HG03442 (cell line): ENCODE data around the gene LMO2.
"Not testable (repeated sequence)": the region's sequence is repeated elsewhere in the genome, so short reads cannot be mapped to it uniquely, and the experiment has no call there.

Experiments
- ATAC-seq: cut with Tn5 transposase; IDR thresholded peaks from one replicate; pipeline ENCODE4 v1.9.1; 2021; ENCODE audit warnings: mild to moderate bottlenecking, moderate library complexity; ENCODE audit not compliant: unreplicated experiment

Gene LMO2

DNA sequence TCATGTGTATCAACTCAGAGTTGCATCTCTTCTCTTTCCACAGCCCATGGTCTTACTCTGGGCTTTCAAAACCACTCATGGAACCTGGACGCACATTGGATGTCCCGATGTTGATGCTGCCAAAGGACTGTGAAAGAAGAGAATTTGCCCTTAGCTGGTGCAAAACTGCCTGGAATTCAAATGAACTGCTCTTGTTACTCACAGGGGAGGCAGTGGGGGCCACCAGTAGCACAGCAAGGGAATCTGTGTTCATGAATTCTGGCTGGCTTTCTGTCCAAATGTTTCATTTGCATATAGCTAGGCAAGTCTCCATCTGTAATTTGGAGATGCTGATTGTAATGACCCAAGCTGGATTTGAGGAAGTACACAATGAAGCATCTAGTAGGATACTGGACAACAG lies 24.9 kb downstream of the LMO2 start:
- ATAC-seq: no peak

DNA sequence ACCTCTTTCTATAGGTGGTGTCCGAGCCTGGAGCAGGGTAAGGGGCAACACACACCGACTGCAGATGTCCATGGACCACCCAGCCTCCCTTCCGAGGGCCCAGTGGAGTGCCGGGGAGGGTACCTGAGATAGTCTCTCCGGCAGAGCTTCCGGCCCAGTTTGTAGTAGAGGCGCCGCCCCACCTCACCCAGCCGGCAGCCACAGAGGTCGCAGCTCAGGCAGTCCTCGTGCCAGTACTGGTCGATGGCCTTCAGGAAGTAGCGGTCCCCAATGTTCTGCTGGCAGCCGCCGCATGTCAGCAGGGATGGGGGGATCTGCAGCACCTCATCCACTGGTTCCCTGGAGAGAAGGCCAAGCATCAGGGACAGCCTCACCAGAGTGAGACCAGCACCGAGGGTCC lies 27.4 kb downstream of the LMO2 start:
- no peak for ATAC-seq

DNA sequence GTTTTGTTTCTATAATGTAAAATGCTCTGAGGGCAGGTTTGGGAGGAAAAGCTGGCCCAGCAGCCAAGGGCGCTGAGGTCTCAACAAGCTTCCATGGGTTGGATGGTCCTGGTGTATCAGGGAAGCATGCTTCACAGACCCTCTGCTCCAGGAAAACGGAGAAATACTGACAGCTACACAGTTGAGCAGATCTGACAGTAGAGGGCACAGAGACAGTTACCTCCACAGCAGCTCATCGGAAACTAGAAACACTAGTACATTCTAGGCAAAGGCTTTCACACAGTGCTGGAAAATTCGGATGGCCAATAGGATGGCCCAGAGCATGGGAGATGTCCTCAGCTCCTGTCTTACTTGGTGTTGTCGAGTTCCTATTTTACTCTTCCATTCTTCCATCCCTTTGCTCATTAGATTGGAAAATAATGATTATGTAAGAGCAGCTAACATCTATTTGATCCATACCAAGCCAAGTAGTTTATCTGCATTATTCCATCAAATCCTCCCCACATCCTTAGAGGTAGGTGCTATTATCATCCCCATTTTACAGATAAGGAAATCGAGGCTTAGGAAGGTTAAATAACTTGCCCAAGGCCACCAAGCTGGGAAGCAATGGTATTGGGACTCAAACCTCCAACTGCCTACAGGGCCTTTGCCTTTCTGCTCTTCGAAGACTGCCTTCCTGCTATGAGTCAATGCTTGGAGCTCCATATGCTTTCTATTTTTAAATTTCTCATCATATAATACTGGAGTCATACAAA lies 28.3 kb downstream of the LMO2 start:
- no peak for ATAC-seq

DNA sequence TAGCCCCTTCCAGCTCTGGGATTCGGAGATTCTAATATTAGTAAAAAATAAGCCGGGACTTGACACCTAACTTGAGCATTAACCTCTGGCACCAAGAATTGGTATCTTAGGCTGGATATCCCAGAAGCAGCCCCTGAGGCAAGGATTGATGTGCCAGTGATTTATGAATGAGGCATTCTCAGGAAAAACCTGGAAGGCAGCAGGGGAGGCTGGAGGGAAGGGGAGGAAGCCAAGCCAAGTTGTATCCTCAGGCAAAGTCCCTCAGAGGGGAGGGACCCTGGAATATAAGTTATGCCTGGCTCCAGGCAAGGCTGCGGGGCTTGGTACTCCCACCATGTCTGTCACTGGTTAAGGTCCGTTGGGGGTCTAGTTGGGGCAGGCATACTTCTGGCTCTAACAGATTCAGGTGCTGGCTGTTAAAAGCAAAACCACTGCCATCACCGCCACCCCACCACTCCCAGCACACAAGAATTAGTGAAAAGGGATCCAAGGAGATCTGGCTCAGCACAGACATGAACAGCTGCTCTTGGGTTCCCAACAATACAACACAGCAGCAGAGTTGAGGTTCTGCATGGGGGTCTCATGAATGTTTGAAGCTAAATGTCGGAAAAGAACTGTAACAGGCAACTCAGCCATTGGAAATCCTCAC lies 29.8 kb downstream of the LMO2 start:
- no peak for ATAC-seq

DNA sequence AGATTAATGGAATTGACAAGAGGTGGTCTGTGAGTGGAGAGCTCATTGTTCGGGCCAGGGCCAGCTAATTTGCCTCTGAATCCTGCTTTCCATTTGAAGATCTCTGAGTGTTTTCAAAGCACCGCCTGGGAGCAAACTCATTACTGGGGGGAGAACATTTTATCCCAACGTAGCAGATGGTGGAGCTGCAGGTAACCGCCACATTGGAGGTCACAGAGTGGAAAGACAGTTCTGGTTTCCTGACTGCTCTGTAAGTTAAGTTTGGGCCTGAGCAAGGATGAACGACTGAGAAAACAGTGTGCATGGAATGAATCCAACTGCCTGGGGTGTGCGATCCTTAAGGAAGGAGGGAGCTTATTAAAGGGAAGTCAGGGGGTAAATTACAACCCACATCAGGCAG lies 30.5 kb downstream of the LMO2 start:
- no peak for ATAC-seq

DNA sequence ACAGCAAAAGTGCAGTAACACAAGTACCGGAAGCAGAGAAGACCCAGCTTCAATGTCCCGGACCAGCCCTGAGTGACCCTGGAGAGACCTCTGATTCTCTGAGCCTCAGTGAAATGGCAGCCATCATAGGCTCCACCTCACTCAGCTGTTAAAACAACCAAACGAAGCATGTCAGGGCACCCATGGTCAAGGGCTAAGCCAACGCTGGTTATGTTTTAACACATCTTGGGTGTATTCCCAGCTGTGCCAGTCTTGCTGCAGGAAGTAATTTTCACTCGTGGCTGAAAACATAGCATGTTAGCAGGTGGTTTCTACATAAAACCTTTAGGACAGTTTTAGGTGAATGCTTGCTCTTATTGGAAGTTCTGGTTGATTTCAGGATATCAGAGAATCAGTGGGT lies 30.9 kb downstream of the LMO2 start:
- no peak for ATAC-seq

DNA sequence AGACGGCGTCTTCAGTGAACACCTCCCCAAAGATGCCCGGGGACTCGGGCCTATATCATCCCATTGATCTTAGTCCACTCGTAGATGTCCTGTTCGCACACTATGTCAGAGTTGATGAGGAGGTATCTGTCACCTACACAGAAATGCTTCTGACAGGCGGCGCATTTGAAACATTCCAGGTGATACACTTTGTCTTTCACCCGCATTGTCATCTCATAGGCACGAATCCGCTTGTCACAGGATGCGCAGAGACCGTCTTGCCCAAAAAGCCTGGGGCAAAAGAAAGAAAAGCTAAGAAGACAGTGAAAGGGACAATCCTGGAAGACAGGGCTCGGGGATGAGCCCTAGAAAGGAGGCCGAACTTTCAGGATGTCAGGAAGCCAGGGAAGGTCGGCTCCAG lies 32.6 kb downstream of the LMO2 start:
- ATAC-seq: no peak

DNA sequence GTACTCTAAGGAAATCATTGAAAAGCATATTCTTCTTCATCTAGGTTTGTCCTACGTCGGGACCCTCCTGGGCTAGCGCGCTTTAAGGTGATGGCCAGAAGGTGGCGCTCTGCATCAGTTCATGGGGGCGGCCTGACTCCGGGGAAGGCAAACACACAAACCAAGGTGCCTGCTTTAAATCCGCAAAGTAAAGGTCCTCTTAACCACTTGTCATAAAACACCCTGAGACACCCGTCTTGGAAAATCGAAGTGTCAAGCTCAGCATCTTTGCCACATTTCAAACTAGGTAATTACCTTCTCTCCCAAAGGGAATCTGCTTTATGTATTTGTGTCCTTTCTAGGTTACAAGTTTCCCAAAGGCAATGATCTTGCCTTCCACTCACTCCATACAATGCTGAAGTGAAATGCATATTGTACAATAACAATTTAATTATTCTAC lies 33.9 kb downstream of the LMO2 start:
- peak; percentile 57 for ATAC-seq

DNA sequence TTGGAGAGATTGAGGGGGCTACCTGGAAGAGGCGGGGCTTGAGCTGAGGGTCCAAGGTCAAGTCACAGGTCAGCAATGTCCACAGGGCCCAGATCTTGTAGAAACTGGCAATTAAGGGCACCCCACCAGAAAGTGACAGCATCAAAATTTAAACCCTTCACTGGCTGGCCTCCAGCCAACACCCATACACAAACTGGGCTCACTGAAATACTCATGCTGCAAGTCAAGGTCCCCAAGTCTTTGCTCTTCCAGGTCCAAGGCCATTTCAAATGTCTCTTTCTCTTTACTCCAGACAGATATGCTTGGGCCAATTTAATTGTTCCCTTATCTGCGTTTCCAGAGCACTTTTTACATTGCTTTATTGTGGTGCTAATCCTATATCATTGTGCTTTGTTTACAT lies 36.4 kb downstream of the LMO2 start:
- no peak for ATAC-seq

DNA sequence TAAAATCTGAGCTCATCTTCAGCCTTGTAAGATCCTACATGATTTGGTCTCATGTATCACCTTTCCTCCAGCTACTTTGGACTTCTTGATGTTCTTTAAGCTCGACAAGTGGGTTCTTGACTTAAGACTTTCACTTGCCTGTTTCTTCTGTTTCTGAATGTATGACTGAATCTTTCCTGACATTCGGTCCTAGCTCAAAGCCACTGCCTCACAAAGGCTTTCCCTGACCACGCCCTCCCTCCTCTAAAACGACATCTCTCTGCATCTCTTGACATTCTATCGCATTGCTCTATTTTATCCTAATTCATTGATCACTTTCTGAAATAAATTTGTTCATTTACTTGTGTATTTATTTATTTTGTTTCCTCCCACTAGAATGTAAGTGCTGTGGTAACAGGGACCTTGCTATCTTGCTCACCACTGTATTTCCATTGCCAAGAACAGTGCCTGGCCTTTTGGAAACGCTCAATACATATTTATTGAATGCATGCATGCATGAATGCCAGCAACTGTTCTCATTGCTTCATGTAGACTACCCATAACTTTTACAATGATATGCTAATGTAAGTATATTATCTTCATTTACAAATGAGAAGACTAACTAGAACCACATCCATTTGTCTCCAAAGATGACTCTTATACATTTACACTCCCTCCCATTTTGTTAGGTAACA lies 43.0 kb downstream of the LMO2 start:
- ATAC-seq: no peak

DNA sequence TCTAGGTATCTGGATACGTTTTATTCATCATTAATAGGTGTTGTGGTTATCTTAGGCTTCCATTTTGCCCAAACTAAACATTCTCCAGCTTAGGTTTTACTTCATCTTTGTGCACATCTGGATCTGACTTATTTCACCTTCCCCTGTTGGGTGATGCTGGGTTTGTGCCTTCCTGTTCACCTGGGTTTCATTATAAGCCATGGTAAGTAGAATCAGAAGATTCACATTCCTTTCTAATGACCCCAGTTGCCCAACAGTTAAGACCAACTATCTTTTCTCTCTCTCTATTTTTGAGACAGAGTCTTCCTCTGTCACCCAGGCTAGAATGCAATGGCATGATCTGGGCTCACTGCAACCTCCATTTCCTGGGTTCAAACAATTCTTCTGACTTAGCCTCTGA lies 44.6 kb downstream of the LMO2 start:
- no peak for ATAC-seq

DNA sequence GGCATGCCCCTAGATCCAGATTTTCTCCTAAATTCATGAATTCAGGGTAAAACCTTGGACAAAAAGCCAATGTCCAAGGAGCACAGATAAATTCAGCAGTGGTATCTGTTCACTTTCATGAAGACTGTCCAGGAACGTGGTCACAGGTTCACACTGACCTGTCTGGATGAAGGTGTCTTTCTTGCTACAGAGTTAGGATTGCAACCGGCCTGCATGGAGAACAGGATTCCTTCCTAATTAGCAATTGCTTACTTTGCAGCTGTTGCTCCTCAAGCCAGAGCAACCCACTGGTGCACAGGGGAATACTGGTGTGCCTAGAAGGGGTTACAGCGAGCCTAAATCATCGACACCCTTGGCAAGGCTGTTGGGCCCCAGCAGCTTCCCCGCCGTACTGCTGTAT lies 47.6 kb downstream of the LMO2 start:
- ATAC-seq: no peak

DNA sequence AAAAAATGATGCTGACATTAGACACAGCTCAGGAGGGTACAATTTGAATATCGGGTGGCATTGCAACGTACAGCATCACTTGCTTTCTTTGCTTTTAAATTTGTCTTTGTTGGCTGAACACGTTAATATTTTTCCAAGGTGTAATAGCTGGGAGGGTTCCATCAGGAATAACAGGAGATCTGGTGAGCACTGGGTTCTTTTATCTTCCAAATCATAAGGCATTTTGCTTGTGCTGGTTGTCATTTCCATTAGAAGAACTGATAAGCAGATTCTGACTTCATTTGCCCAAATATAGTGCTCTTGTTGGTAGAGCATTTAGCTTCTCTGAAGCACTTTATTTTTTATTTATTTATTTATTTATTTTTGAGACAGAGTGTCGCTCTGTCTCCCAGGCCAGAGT lies 48.9 kb downstream of the LMO2 start:
- ATAC-seq: no peak

DNA sequence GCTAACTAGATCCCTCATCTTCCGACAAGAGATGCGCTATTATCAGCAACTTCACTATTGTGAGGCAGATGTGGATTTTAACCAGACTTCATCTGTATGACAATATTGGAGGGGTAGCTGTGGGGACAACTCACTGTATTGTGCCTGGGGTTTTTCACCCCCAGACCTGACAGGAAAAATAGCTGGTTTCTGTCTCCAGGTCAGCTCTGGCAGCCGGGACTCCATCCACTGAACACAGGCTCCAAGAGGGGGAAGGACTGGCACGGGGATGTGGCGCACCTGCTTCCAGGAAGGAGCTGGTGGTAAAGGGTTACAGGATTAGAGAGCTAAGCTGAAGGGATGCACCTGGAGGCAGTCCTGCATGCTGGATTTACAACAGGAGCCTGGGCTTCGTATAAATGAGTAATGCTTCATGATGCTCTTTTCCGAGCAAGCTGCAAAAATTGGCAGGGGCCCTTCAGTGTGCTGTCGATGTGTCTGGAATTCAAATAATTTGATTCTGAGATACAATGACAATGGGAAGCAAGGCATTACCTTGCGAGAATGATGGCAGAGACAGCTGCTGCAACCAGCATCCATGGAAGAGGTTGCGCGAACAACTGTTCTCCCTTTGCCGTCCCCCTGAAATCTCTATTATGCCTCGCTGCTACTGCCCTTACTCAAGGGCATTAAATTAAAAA lies 49.5 kb downstream of the LMO2 start:
- no peak for ATAC-seq

DNA sequence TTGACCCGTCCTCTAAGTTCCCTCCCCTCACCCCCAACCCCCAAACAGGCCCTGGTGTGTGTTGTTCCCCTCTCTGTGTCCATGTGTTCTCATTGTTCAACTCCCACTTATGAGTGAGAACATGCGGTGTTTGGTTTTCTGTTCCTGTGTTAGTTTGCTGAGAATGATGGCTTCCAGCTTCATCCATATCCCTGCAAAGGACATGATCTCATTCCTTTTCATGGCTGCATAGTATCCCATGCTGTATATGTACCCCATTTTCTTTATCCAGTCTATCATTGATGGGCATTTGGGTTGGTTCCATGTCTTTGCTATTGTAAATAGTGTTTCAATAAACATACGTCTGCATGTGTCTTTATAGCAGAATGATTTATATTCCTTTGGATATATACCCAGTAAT lies 53.6 kb downstream of the LMO2 start:
- not testable (repeated sequence) for ATAC-seq

DNA sequence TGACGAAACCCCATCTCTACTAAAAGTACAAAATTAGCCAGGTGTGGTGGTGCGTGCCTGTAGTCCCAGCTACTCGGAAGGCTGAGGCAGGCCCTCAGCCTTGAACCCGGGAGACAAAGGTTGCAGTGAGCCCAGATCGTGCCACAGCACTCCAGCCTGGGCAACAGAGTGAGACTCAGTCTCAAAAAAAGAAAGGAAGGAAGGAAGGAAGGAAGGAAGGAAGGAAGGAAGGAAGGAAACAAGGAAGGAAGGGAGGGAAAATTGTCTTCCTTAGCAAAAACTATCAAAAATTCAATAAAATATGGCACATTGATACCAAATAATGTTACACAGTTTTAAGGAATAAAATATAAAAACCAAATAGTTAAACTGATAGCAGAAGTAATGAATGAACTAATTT lies 54.5 kb downstream of the LMO2 start:
- not testable (repeated sequence) for ATAC-seq

DNA sequence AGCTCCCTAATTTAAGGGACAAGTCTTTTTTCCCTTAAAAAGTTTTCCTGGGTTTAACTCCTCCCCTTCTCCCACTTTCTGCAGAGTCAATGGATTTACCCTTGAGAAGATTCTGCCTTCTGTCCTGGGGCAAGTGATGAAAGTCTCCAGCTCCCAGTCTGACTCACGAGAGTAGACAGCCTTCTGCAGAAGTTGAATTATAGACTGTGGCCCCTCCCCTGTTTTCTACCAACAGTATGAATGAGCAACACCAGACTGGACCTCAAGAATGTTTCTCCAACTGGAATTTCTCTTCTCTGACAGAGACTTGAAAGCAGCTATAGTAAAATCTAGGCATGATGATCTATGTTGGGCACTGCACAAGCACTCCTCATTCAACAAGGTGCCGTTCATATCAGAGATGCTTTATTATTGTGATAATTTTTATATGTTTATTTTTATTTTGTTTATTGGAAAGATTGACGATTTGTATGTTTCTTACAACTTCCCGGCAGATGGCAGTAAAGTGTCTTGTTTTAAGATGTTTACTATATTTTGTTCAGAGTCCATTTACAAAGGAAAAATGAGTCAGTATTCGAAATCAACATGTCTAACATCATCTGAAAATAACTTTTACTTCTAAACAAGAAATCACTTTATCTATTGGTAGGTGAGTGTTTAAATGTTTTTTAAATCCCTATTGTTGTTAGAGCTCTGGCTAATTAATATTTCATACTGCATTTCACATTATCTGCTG lies 56.6 kb downstream of the LMO2 start:
- no peak for ATAC-seq

DNA sequence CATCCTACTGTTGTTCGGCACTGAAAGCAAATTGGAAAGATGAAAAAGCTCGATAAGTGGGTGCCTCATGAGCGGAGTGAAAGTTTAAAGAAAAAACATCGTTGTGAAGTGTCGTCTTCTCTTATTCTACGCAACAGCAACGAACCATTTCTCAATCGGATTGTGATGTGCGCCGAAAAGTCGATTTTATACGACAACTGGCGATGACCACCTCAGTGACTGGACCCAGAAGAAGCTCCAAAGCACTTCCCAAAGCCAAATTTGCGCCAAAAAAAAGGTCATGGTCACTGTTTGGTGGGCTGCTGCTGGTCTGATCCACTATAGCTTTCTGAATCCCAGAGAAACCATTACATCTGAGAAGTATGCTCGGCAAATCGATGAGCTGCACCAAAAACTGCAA lies 59.2 kb downstream of the LMO2 start:
- ATAC-seq: no peak

DNA sequence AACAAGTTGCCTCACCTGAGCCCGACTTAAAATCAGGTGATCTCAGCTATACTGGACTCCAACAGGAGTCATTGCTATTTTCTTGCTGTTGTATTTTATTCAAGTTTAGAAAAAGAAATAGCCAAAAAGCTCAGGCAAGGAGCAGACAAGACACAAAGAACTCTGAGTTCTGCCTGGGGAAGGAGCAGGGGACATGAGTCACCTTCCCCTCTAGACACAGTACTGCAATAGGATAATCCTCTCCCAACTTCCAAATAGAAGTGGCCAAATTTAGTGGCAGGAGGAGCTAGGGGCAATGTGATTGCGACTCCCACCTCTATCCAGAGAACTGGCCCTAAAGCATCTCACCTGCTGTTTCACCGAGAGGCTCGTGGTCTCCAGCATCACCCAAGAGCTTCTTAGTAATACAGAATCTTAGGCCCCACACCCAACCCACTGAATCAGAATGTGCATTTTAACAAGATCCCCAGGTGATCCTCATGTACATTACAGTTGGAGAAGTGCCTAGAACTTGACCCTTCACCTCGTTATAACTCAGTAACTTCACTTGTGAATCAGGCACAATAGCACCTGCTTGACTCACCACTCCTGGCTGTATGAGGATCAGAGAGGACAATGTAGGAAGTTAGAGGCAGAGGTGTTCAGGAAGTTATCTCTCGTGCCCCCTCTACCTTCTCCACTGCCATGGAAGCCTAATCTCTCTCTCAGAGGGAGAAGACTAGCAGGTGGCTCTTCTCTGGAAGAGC lies 60.8 kb downstream of the LMO2 start:
- no peak for ATAC-seq

DNA sequence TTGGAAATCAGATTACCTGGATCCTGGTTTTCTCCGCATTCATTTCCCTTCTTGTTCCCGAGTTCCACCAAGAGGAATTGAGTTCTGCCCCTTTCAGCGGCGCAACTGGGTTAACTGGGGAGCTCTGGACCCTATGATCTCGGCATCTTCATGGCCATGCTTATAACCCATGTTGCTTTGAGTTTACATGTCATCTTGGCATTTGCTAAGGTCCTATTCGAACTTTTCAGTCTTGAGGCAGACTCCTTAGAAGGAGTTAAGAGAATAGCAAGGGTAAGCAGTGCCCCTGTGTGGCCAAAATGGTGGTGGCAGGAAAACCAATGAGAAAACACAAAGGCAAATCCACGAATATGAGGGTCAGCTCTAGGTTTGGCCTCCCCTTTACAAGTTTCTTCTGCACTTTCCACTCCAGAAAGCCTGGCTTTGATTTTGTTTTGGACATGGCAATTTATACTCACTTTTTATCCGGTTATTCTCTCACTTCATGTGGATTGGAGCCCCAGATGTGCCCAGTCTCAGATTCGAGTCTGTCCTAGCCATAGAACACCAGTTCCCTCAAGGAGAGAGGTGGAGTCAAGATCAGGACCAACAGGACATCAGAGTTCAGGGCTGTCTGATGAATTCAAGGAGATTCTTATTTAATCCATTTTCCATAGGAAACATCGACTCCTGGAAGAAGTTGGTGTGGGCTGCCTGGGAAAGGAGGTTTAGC lies 62.3 kb downstream of the LMO2 start:
- ATAC-seq: no peak
